Muscle of leg (tissue), 11 donors: Measurements from ENCODE around the gene FIGN. TPM values are rescaled to one million over a fixed set of nuclear protein-coding genes. Genes with fewer than 3 reads are reported as not detected.
A peak's percentile ranks its signal among the peaks of the same experiment; 100 is the strongest.

Source experiments
- DNase-seq: peaks from one replicate; pipeline ENCODE4 v3.0.0; 2013
- H3K27ac ChIP-seq: one replicate; pipeline ENCODE4 v1.5.1; 2013; ENCODE audit warnings: mild to moderate bottlenecking, low read length, control low read depth
- H3K27me3 ChIP-seq: one replicate; pipeline ENCODE4 v1.6.1; 2013; ENCODE audit warnings: low read length; ENCODE audit not compliant: control insufficient read depth, insufficient read depth
- H3K36me3 ChIP-seq: one replicate; pipeline ENCODE4 v1.6.1; 2013; ENCODE audit warnings: low read length; ENCODE audit not compliant: control insufficient read depth, insufficient read depth
- H3K4me1 ChIP-seq: one replicate; pipeline ENCODE4 v1.6.1; 2013; ENCODE audit warnings: low read length; ENCODE audit not compliant: control insufficient read depth, insufficient read depth
- H3K4me3 ChIP-seq: one replicate; pipeline ENCODE4 v1.5.1; 2013; ENCODE audit warnings: low read length, control low read depth
- H3K9me3 ChIP-seq: replicated peaks from 2 replicates; pipeline ENCODE4 v1.6.1; 2013; ENCODE audit warnings: low read depth, low read length; ENCODE audit not compliant: control insufficient read depth
- WGBS: methylation state at CpG from one replicate; pipeline ENCODE4 v1.1.5; 2013; ENCODE audit warnings: missing lambda C conversion rate; ENCODE audit not compliant: insufficient coverage; 5-methylcytosine and 5-hydroxymethylcytosine counted together
- polyA plus RNA-seq, 8 donors: library from polyadenylated mRNA; unstranded; fragments of 120-200 nt; gene quantifications; one replicate each; pipeline versions ENCODE4 v1.2.1 to v1.2.3, GENCODE V29; 2013; ENCODE audit warnings: inconsistent platforms in 1 of 8, low replicate concordance in 1 of 8; ENCODE audit not compliant: insufficient read length in 8 of 8, insufficient read depth in 1 of 8
- total RNA-seq: library from RNA; stranded (reverse); fragments of 120-200 nt; gene quantifications from one replicate; pipeline ENCODE4 v1.2.4, GENCODE V29; 2013

FIGN gene
- total and polyA plus RNA-seq, 9 donors = 0.53 to 2.2 (median 0.95) TPM

DNA sequence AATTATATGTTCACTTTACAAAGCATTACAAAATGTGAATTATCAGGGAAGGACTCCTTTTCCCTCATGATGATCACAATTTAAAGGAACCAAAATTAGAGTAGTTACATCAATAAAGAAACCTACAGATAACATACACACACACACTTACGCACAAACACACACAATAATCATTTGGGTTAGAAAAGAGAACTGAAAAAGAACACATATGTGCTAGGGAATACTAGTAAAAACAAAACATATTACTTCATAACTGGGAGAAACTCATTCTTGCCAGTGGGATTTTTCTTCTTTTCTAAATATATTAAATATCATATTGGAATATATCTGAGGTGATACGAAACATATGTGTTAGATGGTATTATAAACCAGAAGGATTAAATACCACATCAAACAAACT lies 42.3 kb downstream of the FIGN start:
- H3K4me3 ChIP-seq = no peak overlapping the region

DNA sequence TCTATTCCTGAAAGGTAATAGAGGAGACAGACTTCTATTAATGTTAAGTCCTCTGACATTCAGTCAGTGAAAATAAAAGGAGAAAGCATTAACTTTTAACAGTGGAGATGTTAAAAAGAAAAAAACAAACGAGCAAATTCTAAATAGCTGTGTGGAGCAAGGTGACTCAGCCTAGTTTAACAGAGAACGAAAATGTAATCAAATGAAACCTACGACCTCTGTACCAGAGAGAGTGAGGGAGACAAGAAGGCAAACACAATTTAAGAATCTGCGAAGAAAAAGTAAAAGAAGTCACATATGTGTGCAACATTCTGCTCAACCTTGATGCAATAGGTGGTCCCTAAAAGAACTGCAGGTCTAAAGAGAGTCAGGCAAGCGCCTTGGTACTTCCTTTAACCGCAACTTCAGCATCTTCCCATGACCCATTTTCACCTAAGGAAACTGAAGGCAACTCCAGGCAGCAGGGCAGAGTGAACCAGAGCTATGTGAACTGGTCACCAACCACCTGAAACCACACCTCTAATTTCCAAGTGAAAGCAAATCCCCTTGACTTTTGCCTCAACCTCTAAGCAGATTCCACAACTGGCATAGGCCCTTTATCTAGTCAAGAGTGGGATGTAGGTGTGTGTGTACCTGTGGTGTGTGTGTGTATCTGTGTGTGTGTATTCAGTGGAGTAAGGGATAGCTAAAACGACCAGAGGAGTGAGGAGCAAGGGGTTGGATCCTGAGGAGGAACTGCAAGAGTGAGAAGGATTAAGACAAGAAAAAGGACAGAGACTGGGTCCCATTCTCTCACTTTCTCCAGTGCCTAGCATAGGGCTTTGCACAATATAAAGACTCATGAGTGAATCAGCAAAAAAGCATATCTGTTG lies 43.0 kb downstream of the FIGN start:
- no peak for DNase-seq
- Histone ChIP-seq H3K27me3 (no peaks in the 10 kb centered on the region), H3K4me1 (no peaks in the 10 kb centered on the region), H3K4me3 (no peak overlapping the region), H3K27ac (no peak overlapping the region), H3K9me3 (no peaks in the 10 kb centered on the region), H3K36me3 (no peaks in the 10 kb centered on the region)
- 83% methylated on average over 7 of the region's 7 CpGs for WGBS

More for the DNA sequence above, 42.3 kb downstream of the FIGN start:
- no peaks in the 10 kb centered on the region for H3K27me3 ChIP-seq
- no peaks in the 10 kb centered on the region for H3K36me3 ChIP-seq
- no peak for DNase-seq
- H3K27ac ChIP-seq = no peak overlapping the region
- H3K9me3 ChIP-seq = no peaks in the 10 kb centered on the region
- no peaks in the 10 kb centered on the region for H3K4me1 ChIP-seq
- WGBS = no CpG with 5 or more reads among the region's 2 CpGs

DNA sequence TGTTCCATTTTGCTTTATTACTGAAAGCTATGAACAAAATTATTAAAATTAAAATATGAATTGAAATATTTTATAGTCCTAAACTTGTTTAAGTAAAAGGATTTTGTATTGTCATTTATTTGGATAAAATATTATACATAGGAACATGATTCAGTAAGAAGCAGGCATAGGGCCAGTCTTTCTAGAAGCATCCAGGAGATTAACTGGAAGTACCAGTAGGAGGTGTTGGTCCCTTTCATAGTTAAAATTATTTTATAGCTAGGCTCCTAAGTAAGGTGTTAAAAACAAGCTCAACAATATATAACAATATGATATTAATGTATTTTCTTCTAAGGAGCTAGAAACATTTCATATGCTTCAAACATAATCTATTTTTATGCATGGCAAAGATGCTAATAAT lies 43.7 kb downstream of the FIGN start:
- no peaks in the 10 kb centered on the region for H3K27me3 ChIP-seq
- no peaks in the 10 kb centered on the region for H3K36me3 ChIP-seq
- H3K4me3 ChIP-seq = no peak overlapping the region
- DNase-seq = no peak
- no peak overlapping the region for H3K27ac ChIP-seq
- H3K9me3 ChIP-seq = no peaks in the 10 kb centered on the region
- H3K4me1 ChIP-seq = no peaks in the 10 kb centered on the region

DNA sequence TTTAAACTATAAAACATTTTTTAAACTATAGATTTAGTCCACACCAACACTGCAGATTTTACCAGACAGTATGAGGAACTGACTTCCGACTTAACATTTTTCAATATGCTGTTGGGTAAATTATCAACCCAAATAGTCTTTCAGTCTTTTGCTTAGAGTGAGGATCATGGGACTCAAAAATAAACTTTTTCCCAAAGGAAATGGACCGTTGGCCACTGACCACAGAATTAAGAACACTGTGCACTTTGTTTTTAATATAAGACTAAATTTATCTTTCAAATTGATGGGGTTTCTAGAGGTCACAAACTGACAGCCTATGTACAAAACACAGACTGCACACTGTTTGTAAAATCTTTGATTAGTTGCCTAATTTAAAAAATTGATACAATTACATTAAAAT lies 44.9 kb downstream of the FIGN start:
- no peaks in the 10 kb centered on the region for H3K4me1 ChIP-seq
- no CpG with 5 or more reads among the region's 2 CpGs for WGBS
- no peaks in the 10 kb centered on the region for H3K36me3 ChIP-seq
- no peak for DNase-seq
- H3K27me3 ChIP-seq = no peaks in the 10 kb centered on the region
- no peak overlapping the region for H3K4me3 ChIP-seq
- no peaks in the 10 kb centered on the region for H3K9me3 ChIP-seq
- no peak overlapping the region for H3K27ac ChIP-seq

DNA sequence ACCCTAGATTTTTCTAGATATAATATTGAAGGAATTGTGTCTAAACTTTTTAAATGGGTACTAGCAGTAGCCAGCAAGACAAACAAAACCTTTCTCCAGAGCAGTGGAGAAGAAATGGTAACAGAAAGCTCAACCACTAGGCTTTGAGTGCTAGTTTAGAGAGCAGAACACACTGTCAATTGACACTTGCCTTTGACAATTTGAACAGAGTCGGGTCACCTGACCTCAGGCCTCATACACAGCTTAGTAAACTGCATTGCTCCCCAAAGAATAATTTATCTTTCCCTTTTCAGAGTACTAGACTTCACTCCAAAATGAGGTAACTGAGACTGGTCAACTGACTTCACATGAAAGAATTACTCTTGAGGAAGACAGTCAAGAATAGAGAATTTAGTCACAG lies 48.6 kb downstream of the FIGN start:
- Histone ChIP-seq H3K27ac (no peak overlapping the region), H3K36me3 (no peaks in the 10 kb centered on the region), H3K4me1 (no peaks in the 10 kb centered on the region), H3K27me3 (no peaks in the 10 kb centered on the region), H3K9me3 (no peaks in the 10 kb centered on the region), H3K4me3 (no peak overlapping the region)
- no CpG with 5 or more reads among the region's 1 CpG for WGBS
- no peak for DNase-seq

DNA sequence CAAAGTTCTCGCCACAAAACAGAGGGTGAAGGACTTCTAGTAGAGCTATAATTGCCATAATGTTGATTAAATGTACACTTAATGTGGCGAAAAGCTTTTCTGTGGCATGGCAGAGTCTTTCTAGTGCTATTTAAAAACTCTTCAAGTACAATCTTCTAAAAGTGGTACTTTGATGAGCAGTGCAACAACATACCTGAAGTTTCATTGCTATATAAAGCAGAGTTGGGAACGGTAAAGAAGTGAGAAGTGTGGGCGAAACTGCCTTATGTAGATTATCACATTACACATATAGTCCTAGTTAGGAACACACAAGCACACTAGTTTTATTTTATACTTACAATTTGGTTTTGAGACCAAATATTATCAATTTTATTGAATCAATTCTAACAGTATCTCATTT lies 49.5 kb downstream of the FIGN start:
- H3K36me3 ChIP-seq = no peaks in the 10 kb centered on the region
- no peaks in the 10 kb centered on the region for H3K4me1 ChIP-seq
- no peaks in the 10 kb centered on the region for H3K9me3 ChIP-seq
- WGBS = no CpG with 5 or more reads among the region's 4 CpGs
- no peak overlapping the region for H3K27ac ChIP-seq
- no peaks in the 10 kb centered on the region for H3K27me3 ChIP-seq
- no peak for DNase-seq
- H3K4me3 ChIP-seq = no peak overlapping the region

DNA sequence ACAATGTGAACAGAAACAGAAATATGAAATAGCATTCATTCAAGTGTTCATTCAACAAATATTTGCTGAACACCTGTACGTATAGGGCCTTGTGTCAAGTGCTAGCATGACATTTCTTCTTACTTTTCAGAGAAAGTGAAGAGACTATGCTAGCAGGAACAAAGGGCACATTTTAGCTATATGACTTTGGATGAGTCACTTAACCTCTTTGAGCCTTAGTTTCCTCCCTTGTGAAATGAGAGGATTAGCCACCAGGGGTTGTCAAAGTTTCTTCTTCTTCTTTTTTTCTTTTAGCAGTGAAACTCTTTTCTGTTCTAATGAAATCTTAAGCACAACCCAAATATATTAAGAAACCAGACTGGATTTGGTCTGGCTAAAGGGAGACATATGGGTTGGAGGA lies 53.1 kb downstream of the FIGN start:
- Histone ChIP-seq H3K4me1 (no peaks in the 10 kb centered on the region), H3K36me3 (no peaks in the 10 kb centered on the region), H3K9me3 (no peaks in the 10 kb centered on the region), H3K4me3 (no peak overlapping the region), H3K27me3 (no peaks in the 10 kb centered on the region), H3K27ac (no peak overlapping the region)
- DNase-seq = no peak
- no CpG with 5 or more reads among the region's 1 CpG for WGBS

DNA sequence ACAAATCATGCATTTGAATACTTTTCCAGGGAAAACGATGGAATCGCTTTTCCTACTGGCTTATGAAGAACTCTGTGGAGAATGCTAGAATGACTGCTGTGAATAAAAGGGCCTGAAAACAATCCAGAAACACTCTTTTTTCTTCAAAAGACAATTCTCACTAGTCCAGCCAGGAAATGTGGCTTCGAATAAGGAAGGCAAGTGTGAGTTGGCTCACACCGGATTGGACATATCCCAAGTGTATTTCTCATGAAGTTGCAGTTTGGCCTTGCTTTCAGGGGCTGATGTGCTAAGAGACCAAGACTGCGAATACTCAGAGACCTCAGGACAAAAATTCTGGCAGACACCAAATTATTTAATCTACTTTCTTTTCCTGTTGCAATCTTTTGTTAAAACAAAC lies 54.1 kb downstream of the FIGN start:
- no peak overlapping the region for H3K4me3 ChIP-seq
- 0% methylated on average over 1 of the region's 5 CpGs for WGBS
- DNase-seq = peak; percentile 95
- no peak overlapping the region for H3K27ac ChIP-seq
- no peaks in the 10 kb centered on the region for H3K27me3 ChIP-seq
- H3K36me3 ChIP-seq = no peaks in the 10 kb centered on the region
- H3K9me3 ChIP-seq = no peaks in the 10 kb centered on the region
- no peaks in the 10 kb centered on the region for H3K4me1 ChIP-seq

DNA sequence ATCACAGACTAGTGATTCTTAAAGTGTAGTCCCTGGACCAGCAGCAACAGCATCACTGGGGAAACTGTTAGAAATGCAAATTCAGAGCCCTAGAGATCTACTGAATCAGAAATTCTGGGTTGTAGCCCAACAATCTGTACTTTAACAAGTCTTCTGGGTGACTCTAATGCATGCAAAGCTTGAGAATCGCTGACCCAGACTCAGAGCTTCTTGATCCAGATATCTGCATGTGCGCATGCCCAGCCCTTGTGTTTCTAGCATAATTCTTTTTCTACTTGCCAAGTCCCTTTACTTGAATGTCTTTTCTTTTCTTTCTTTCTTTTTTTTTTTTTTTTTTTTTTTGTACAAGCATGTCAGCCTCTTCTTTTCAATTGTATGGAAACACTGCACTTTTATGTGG lies 60.4 kb downstream of the FIGN start:
- 80% methylated on average over 1 of the region's 2 CpGs for WGBS
- no peaks in the 10 kb centered on the region for H3K9me3 ChIP-seq
- H3K27ac ChIP-seq = no peak overlapping the region
- H3K27me3 ChIP-seq = no peaks in the 10 kb centered on the region
- no peaks in the 10 kb centered on the region for H3K36me3 ChIP-seq
- H3K4me3 ChIP-seq = no peak overlapping the region
- DNase-seq = no peak
- H3K4me1 ChIP-seq = no peaks in the 10 kb centered on the region

DNA sequence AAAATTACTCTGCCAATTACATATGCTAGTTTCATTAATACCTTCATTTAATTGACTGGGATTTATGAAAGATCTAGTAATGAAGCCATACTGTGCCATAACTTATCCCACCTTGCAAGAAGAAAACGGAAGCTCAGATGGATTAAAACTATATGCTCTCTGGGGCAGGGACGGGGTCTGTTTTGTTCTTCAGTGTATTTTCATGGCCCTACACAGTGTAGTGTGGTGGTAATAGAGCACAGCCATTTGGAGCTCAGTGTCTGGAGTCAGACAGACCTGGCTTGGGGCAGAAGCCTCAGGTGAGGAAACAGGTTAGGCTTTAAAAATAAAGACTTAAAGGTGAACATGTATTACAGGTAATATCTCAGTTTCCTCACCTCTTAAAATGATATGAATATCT lies 62.3 kb downstream of the FIGN start:
- Histone ChIP-seq H3K27me3 (no peaks in the 10 kb centered on the region), H3K4me1 (no peaks in the 10 kb centered on the region), H3K4me3 (no peak overlapping the region), H3K36me3 (no peaks in the 10 kb centered on the region), H3K9me3 (no peaks in the 10 kb centered on the region), H3K27ac (no peak overlapping the region)
- DNase-seq = no peak
- WGBS = no CpG with 5 or more reads among the region's 2 CpGs

DNA sequence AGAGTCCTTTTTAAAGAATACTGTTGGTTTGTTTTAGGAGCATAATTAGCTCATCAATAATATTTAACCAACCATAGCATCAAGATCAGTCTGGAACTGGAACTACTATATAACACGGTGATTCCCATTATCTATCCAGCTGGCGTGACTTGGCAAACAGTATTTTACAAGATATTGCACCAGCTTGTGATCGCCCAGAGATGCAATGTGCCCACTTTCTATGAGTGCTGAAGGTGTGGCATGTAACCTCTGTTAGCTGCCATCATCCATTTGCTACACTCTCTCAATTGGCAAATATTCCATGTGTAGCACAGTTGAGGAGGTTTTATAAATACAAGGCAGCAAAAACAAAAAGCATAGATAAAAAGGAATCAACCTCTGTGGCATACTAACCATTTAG lies 64.9 kb downstream of the FIGN start:
- Histone ChIP-seq H3K36me3 (no peaks in the 10 kb centered on the region), H3K9me3 (no peaks in the 10 kb centered on the region), H3K27me3 (no peaks in the 10 kb centered on the region), H3K4me3 (no peak overlapping the region), H3K27ac (no peak overlapping the region), H3K4me1 (no peaks in the 10 kb centered on the region)
- WGBS = 70% methylated on average over 2 of the region's 3 CpGs
- no peak for DNase-seq
